SK-N-SH (cell line): ENCODE results near the gene CREB5. TPM values are rescaled to one million over a fixed set of nuclear protein-coding genes. Genes with fewer than 3 reads are reported as not detected.

Experiments used
- CTCF ChIA-PET: fragments of 300-600, 350-600 bp; formaldehyde crosslinking; extraction: SDS; loops from one replicate; lab custom pipeline; 2021; lab: Yijun Ruan, JAX
- POLR2A ChIA-PET: fragments of 350-600 bp; sonication (Branson Sonifier 250); formaldehyde crosslinking; extraction: SDS; loops from one replicate; lab custom pipeline; 2020; ENCODE audit warnings: antibody characterized with exemption, inconsistent platforms; lab: Yijun Ruan, JAX
- DNase-seq: peaks from one replicate; pipeline ENCODE4 v3.0.0; 2012
- H2AFZ ChIP-seq: fragments of 200-600 bp; sonication (generic); 2 replicates; pipeline ENCODE4 v1.8.1; 2016; ENCODE audit warnings: antibody characterized with exemption, mild to moderate bottlenecking, low read depth
- H3F3A ChIP-seq: fragments of 200-600 bp; sonication (generic); replicated peaks from 2 replicates; pipeline ENCODE3; 2016; ENCODE audit warnings: antibody characterized with exemption, mild to moderate bottlenecking; ENCODE audit not compliant: insufficient read depth
- H3K27ac ChIP-seq, 2 experiments: fragments of 200-500 bp in 1 of 2; fragments of 200-600 bp in 1 of 2; sonication (Bioruptor generic) in 1 of 2; sonication (generic), shearing (Covaris generic) in 1 of 2; 2 replicates each; pipeline versions ENCODE4 v1.5.1 to v1.6.1; 2014 to 2016; ENCODE audit warnings: low read depth in 2 of 2, inconsistent platforms in 1 of 2, low read length in 1 of 2, mild to moderate bottlenecking in 1 of 2, mixed read lengths in 1 of 2
- H3K27me3 ChIP-seq: fragments of 200-600 bp; sonication (generic), shearing (Covaris generic); 2 replicates; pipeline ENCODE4 v1.6.1; 2016; ENCODE audit warnings: mixed run types; ENCODE audit not compliant: insufficient read depth
- H3K36me3 ChIP-seq, 2 experiments: fragments of 200-500 bp in 1 of 2; fragments of 200-600 bp in 1 of 2; sonication (Bioruptor generic) in 1 of 2; sonication (generic) in 1 of 2; replicated peaks in 1 of 2; 2 replicates each; pipeline versions ENCODE3 to v1.5.1; 2014 to 2016; ENCODE audit warnings: low read length in 1 of 2, mild to moderate bottlenecking in 1 of 2; ENCODE audit not compliant: insufficient read depth in 2 of 2, control insufficient read depth in 1 of 2
- H3K4me1 ChIP-seq, 2 experiments: fragments of 200-500 bp in 1 of 2; fragments of 200-600 bp in 1 of 2; sonication (Bioruptor generic) in 1 of 2; sonication (generic), shearing (Covaris generic) in 1 of 2; 2 replicates each; pipeline versions ENCODE4 v1.5.1 to v1.6.1; 2014 to 2016; ENCODE audit warnings: low read depth in 1 of 2, low read length in 1 of 2, mixed run types in 1 of 2; ENCODE audit not compliant: insufficient read depth in 2 of 2, control insufficient read depth in 1 of 2
- H3K4me2 ChIP-seq: fragments of 200-600 bp; sonication (generic), shearing (Covaris generic); 2 replicates; pipeline ENCODE4 v1.6.1; 2017; ENCODE audit warnings: mixed run types
- H3K4me3 ChIP-seq, 2 experiments: fragments of 200-500 bp in 1 of 2; fragments of 200-600 bp in 1 of 2; sonication (Bioruptor generic) in 1 of 2; sonication (generic), shearing (Covaris generic) in 1 of 2; 2 replicates each; pipeline versions ENCODE4 v1.5.1 to v1.8.1; 2014 to 2016; ENCODE audit warnings: low read depth in 2 of 2, inconsistent platforms in 1 of 2, low read length in 1 of 2, mild to moderate bottlenecking in 1 of 2, mixed read lengths in 1 of 2, moderate library complexity in 1 of 2
- H3K79me2 ChIP-seq: fragments of 200-600 bp; sonication (generic); 2 replicates; pipeline ENCODE4 v1.8.1; 2017; ENCODE audit warnings: mild to moderate bottlenecking; ENCODE audit not compliant: insufficient read depth
- H3K9ac ChIP-seq: fragments of 200-600 bp; sonication (generic); 2 replicates; pipeline ENCODE4 v1.6.1; 2017; ENCODE audit warnings: mixed run types
- H3K9me2 ChIP-seq: fragments of 200-600 bp; sonication (generic); 2 replicates; pipeline ENCODE4 v1.6.1; 2017; ENCODE audit warnings: mixed run types
- H3K9me3 ChIP-seq: fragments of 200-600 bp; sonication (generic); 2 replicates; pipeline ENCODE4 v1.6.1; 2017; ENCODE audit warnings: mixed run types, mild to moderate bottlenecking, moderate library complexity
- H4K20me1 ChIP-seq: fragments of 200-600 bp; sonication (generic); 2 replicates; pipeline ENCODE4 v1.6.1; 2017; ENCODE audit warnings: mild to moderate bottlenecking, mixed run types; ENCODE audit not compliant: insufficient read depth
- CHD2 ChIP-seq: fragments of 150-350 bp; IDR thresholded peaks from 2 replicates; pipeline ENCODE4 v1.6.1; 2018; ENCODE audit warnings: low read length; ENCODE audit not compliant: partially characterized antibody
- EP300 ChIP-seq, 2 experiments: IDR thresholded peaks; 2 replicates each; pipeline versions ENCODE4 v1.4.0 to v1.6.1; 2012; ENCODE audit warnings: borderline replicate concordance in 1 of 2, low read depth in 1 of 2, low read length in 1 of 2
- FOSL2 ChIP-seq: IDR thresholded peaks from 2 replicates; pipeline ENCODE4 v1.4.0; 2012; ENCODE audit warnings: low read depth, mild to moderate bottlenecking, moderate library complexity, borderline replicate concordance
- GATA2 ChIP-seq: sonication (generic); formaldehyde crosslinking; IDR thresholded peaks from 2 replicates; pipeline ENCODE4 v1.5.0; 2020; ENCODE audit warnings: mild to moderate bottlenecking, missing genetic modification reagents
- JUND ChIP-seq: IDR thresholded peaks from 2 replicates; pipeline ENCODE4 v1.4.0; 2012
- MEF2A ChIP-seq: IDR thresholded peaks from 2 replicates; pipeline ENCODE4 v1.4.0; 2012; ENCODE audit warnings: low read depth, borderline replicate concordance
- MXI1 ChIP-seq: IDR thresholded peaks from 2 replicates; pipeline ENCODE4 v1.6.1; 2012; ENCODE audit warnings: mild to moderate bottlenecking, low read depth, low read length, improper control_type of control experiment
- NFIC ChIP-seq: IDR thresholded peaks from 2 replicates; pipeline ENCODE4 v1.4.0; 2012; ENCODE audit warnings: borderline replicate concordance
- NRF1 ChIP-seq: IDR thresholded peaks from 2 replicates; pipeline ENCODE4 v1.6.1; 2012; ENCODE audit warnings: low read depth, mild to moderate bottlenecking, low read length
- PBX3 ChIP-seq: IDR thresholded peaks from 2 replicates; pipeline ENCODE4; 2012
- POLR2AphosphoS5 ChIP-seq: IDR thresholded peaks from 2 replicates; pipeline ENCODE4 v1.6.1; 2012; ENCODE audit warnings: low read depth, low read length
- RAD21 ChIP-seq: IDR thresholded peaks from 2 replicates; pipeline ENCODE4 v1.6.1; 2012; ENCODE audit warnings: mild to moderate bottlenecking, low read length
- RCOR1 ChIP-seq: fragments of 150-350 bp; IDR thresholded peaks from 2 replicates; pipeline ENCODE4 v1.6.1; 2017; ENCODE audit warnings: antibody characterized with exemption, low read length
- RFX5 ChIP-seq: IDR thresholded peaks from 2 replicates; pipeline ENCODE4 v1.6.1; 2012; ENCODE audit warnings: mild to moderate bottlenecking, improper control_type of control experiment, low read length
- TCF12 ChIP-seq: IDR thresholded peaks from 2 replicates; pipeline ENCODE4 v1.4.0; 2012
- TEAD4 ChIP-seq: IDR thresholded peaks from 2 replicates; pipeline ENCODE4 v1.4.0; 2012; ENCODE audit warnings: mild to moderate bottlenecking, borderline replicate concordance; ENCODE audit not compliant: insufficient read depth
- USF2 ChIP-seq: fragments of 150-350 bp; IDR thresholded peaks from 2 replicates; pipeline ENCODE4 v1.6.1; 2017; ENCODE audit warnings: antibody characterized with exemption, low read length, low read depth, borderline replicate concordance
- ZBTB33 ChIP-seq: IDR thresholded peaks from 2 replicates; pipeline ENCODE4 v1.4.0; 2012; ENCODE audit warnings: low read depth, borderline replicate concordance
- WGBS: methylation state at CpG from one replicate; pipeline ENCODE4 v1.1.6; 2017; ENCODE audit warnings: low lambda C conversion rate; 5-methylcytosine and 5-hydroxymethylcytosine counted together
- polyA plus RNA-seq, 3 experiments: library from polyadenylated mRNA; depleted of rRNA; stranded (reverse); fragments of >200 nt; gene quantifications; 2 replicates each; pipeline ENCODE4 v1.2.3, GENCODE V29; 2012
- TF ChIP-seq, protein P1 (sequence below): IDR thresholded peaks from 2 replicates; pipeline ENCODE4 v1.4.0; 2012; ENCODE audit warnings: low read depth

CREB5 gene
- polyA plus RNA-seq, 1 of the 3 experiments (the other 2 are of a cell fraction) = 19.3 TPM

GRCh38 chr7:28442540-28443420, 30.5 kb downstream of the CREB5 start:
- Histone ChIP-seq H3K9ac (no peak overlapping the region), H3K4me2 (no peak overlapping the region), H3F3A (no peaks in the 10 kb centered on the region), H3K9me2 (no peaks in the 10 kb centered on the region), H3K79me2 (no peaks in the 10 kb centered on the region), H4K20me1 (no peaks in the 10 kb centered on the region; the same call in 1 of the 2 replicates), H3K27ac (no peak overlapping the region), H2AFZ (no peak overlapping the region), H3K4me3 (no peak overlapping the region), H3K9me3 (no peaks in the 10 kb centered on the region), H3K27me3 (no peaks in the 10 kb centered on the region), H3K4me1 (no peaks in the 10 kb centered on the region), H3K36me3 (no peaks in the 10 kb centered on the region)
- peak; percentile 57 for TF ChIP-seq JUND
- TF ChIP-seq TCF12 = peak; percentile 92
- no peak for TF ChIP-seq CHD2
- TF ChIP-seq EP300 (IDR thresholded peaks at IDR 0.05; ENCODE audit: borderline replicate concordance in 1 of 2, low read depth in 1 of 2, low read length in 1 of 2) = 0 out of 4 replicates have a peak, but pooled peaks of 1 of the 2 experiments have one; percentile 21
- peak; percentile 43; the same call in 1 of the 2 replicates for TF ChIP-seq TEAD4
- no peak for TF ChIP-seq RCOR1
- peak; percentile 85 for TF ChIP-seq PBX3
- TF ChIP-seq FOSL2 = peak; percentile 39; the same call in 1 of the 2 replicates
- peak; percentile 51; the same call in 1 of the 2 replicates for TF ChIP-seq NFIC
- no peak for TF ChIP-seq ZBTB33
- ChIA-PET POLR2A (no interaction called here), CTCF (interaction anchor here (0.5 to 1.2 kb wide), 2 partner anchors 38 to 184 kb away, joined by 3 read pairs; no protein-coding TSS in a partner anchor)
- DNase-seq = no peak
- WGBS = 33% methylated on average over 5 of the region's 5 CpGs

- no peak overlapping the region for H3K27ac ChIP-seq
- no peaks in the 10 kb centered on the region for H3K4me1 ChIP-seq
- no peak overlapping the region for H3K9ac ChIP-seq
- H3F3A ChIP-seq = no peaks in the 10 kb centered on the region
- no peaks in the 10 kb centered on the region; the same call in 1 of the 2 replicates for H4K20me1 ChIP-seq
- WGBS = 54% methylated on average over 5 of the region's 5 CpGs
- H3K9me2 ChIP-seq = no peaks in the 10 kb centered on the region
- no peak overlapping the region for H3K4me3 ChIP-seq
- H2AFZ ChIP-seq = no peak overlapping the region
- no peak for DNase-seq
- no peak overlapping the region for H3K4me2 ChIP-seq
- no peaks in the 10 kb centered on the region for H3K9me3 ChIP-seq
- H3K27me3 ChIP-seq = no peaks in the 10 kb centered on the region
- H3K79me2 ChIP-seq = no peaks in the 10 kb centered on the region
- POLR2A ChIA-PET = interaction anchor here (0.6 kb wide), 1 partner anchor 11 kb away, joined by 3 read pairs; no protein-coding TSS in a partner anchor
- CTCF ChIA-PET = interaction anchor here (0.6 to 5.2 kb wide), 3 partner anchors 11 to 903 kb away, joined by 3 to 21 read pairs (median 3); no protein-coding TSS in a partner anchor
- H3K36me3 ChIP-seq = no peaks in the 10 kb centered on the region
- TF ChIP-seq POLR2AphosphoS5 (no peak), MEF2A (no peak), RAD21 (no peak), USF2 (no peak), MXI1 (no peak), RFX5 (no peak), NRF1 (no peak), FOSL2 (no peak), GATA2 (CRISPR knock-in tag) (no peak), ZBTB33 (no peak)
- TF ChIP-seq, protein P1, sequence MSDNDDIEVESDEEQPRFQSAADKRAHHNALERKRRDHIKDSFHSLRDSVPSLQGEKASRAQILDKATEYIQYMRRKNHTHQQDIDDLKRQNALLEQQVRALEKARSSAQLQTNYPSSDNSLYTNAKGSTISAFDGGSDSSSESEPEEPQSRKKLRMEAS = no peak
Observed at GRCh38 chr7:28446131-28446530, 33.8 kb downstream of the CREB5 start.
